BJ (cell line): ENCODE results near the gene PHLPP1. TPM values are rescaled to one million over a fixed set of nuclear protein-coding genes. Genes with fewer than 3 reads are reported as not detected.

Experiments
- CTCF ChIA-PET: fragments of 350-600 bp; formaldehyde crosslinking; extraction: SDS; loops from one replicate; lab custom pipeline; 2021; ENCODE audit warnings: antibody characterized with exemption, inconsistent platforms; lab: Yijun Ruan, JAX
- POLR2A ChIA-PET: fragments of 300-600 bp; sonication (Branson Sonifier 250); formaldehyde crosslinking; extraction: SDS; loops from one replicate; lab custom pipeline; 2021; ENCODE audit warnings: antibody characterized with exemption; lab: Charles Lee
- DNase-seq: peaks from one replicate; pipeline ENCODE4 v3.0.0-alpha.2; 2011; ENCODE audit warnings: low read depth
- H3K27me3 ChIP-seq: 2 replicates; pipeline ENCODE4 v1.6.0; 2011; ENCODE audit warnings: low read length; ENCODE audit not compliant: control insufficient read depth, insufficient read depth
- H3K36me3 ChIP-seq: 2 replicates; pipeline ENCODE4 v1.5.1; 2011; ENCODE audit warnings: low read length; ENCODE audit not compliant: control insufficient read depth, insufficient read depth
- H3K4me3 ChIP-seq: 2 replicates; pipeline ENCODE4 v1.5.1; 2011; ENCODE audit warnings: low read depth, mild to moderate bottlenecking, control low read depth, low read length
- polyA plus RNA-seq: library from polyadenylated mRNA; depleted of rRNA; stranded (reverse); fragments of >200 nt; gene quantifications from 2 replicates; pipeline ENCODE4 v1.2.3, GENCODE V29; 2011
- TF ChIP-seq, protein P1 (sequence below): IDR thresholded peaks from 2 replicates; pipeline ENCODE4 v1.5.1; 2011; ENCODE audit warnings: low read depth, mild to moderate bottlenecking, control low read depth, inconsistent platforms, low read length, moderate library complexity; ENCODE audit not compliant: insufficient read depth

The PHLPP1 gene
- polyA plus RNA-seq, 1 experiment: 4.0 TPM

DNA sequence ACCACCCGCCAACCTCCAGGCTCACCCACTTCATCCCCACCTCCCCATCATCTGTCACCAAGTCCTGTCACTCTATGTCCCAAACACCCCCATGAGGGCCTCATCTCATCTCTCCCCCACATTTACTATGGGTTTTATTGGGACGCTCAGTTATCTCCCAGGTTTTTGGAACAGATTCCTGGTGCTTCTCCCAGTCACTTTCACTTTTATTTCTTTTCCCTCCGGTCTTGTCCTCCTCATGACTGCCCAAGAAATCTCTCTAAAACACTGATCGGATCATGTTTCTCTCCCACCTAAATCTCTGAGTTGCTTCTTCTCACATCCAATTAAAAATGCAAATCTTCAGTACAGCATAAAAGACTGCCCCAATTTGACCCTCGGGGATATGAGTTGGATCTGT, 273.1 kb downstream of the PHLPP1 start:
- DNase-seq: no peak
- peaks cover 8% of the 10 kb centered on the region for H3K27me3 ChIP-seq
- ChIA-PET POLR2A (no interaction called here), CTCF (no interaction called here)
- TF ChIP-seq, protein P1, sequence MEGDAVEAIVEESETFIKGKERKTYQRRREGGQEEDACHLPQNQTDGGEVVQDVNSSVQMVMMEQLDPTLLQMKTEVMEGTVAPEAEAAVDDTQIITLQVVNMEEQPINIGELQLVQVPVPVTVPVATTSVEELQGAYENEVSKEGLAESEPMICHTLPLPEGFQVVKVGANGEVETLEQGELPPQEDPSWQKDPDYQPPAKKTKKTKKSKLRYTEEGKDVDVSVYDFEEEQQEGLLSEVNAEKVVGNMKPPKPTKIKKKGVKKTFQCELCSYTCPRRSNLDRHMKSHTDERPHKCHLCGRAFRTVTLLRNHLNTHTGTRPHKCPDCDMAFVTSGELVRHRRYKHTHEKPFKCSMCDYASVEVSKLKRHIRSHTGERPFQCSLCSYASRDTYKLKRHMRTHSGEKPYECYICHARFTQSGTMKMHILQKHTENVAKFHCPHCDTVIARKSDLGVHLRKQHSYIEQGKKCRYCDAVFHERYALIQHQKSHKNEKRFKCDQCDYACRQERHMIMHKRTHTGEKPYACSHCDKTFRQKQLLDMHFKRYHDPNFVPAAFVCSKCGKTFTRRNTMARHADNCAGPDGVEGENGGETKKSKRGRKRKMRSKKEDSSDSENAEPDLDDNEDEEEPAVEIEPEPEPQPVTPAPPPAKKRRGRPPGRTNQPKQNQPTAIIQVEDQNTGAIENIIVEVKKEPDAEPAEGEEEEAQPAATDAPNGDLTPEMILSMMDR: no peak
- H3K4me3 ChIP-seq: no peak overlapping the region
- H3K36me3 ChIP-seq: no peaks in the 10 kb centered on the region

DNA sequence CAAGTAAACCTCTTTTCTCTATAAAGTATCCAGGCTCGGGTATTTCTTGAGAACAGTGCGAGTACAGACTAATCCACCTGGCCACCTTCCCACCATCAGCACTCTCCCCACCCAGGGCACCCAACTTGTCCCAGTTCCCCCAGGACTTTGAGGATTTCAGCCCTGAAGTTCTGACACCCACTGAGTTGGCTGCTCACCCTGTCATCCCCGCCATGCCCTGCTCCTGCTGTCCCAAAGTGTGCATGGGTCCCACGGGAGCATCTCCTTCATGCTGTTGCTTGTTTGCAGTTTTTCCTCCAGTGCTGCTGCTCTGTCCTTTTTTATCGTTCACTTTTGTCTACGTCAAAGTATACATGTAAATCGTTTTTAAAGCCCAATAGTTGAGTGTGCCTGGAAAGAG, 273.9 kb downstream of the PHLPP1 start:
- no peak overlapping the region for H3K4me3 ChIP-seq
- H3K27me3 ChIP-seq: peaks cover 8% of the 10 kb centered on the region
- TF ChIP-seq, protein P1: no peak
- CTCF ChIA-PET: no interaction called here
- no peaks in the 10 kb centered on the region for H3K36me3 ChIP-seq
- DNase-seq: no peak
- POLR2A ChIA-PET: no interaction called here

DNA sequence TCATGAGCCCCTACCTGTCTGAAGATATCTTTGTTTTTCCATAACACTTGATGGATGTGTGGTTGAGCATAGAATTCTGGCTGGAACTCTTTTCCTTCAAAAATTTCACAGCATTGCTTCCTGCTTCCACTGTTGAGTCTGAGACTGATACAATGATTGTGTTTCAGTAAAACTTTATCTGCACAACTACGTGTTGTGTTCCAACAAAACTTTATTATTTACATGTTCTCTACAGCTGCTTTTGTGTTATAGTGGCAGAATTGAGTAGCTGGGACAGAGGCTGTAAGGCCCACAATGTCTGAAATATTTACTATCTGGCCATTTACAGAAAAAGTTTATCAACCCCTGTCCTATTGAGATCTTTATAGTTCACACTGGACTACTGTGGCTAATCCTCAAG, 275.3 kb downstream of the PHLPP1 start:
- Histone ChIP-seq H3K27me3 (peaks cover 8% of the 10 kb centered on the region), H3K36me3 (no peaks in the 10 kb centered on the region), H3K4me3 (no peak overlapping the region)
- TF ChIP-seq, protein P1: no peak
- POLR2A ChIA-PET: no interaction called here
- no peak for DNase-seq
- CTCF ChIA-PET: no interaction called here

DNA sequence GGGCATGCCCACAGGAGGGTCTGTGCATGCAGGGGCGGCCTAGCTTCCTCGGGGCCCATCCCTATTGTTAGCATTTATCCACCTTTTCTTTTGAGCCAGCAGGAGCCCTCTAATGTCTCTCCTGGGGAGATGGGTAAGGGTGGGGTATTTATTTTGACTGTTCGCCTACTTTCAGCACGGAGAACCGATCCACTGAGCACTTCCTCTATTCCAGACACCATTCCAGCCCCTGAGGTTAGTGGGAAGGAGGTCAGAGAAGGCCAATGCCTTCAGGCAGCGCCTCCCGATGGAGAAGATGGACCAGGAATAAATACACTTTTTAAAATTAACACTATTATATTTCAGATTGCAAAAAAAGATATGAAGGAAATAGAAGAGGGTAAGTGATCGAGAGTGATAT, 276.0 kb downstream of the PHLPP1 start:
- CTCF ChIA-PET: no interaction called here
- Histone ChIP-seq H3K4me3 (no peak overlapping the region), H3K36me3 (no peaks in the 10 kb centered on the region), H3K27me3 (peaks cover 11% of the 10 kb centered on the region)
- TF ChIP-seq, protein P1: no peak
- POLR2A ChIA-PET: no interaction called here
- DNase-seq: no peak

DNA sequence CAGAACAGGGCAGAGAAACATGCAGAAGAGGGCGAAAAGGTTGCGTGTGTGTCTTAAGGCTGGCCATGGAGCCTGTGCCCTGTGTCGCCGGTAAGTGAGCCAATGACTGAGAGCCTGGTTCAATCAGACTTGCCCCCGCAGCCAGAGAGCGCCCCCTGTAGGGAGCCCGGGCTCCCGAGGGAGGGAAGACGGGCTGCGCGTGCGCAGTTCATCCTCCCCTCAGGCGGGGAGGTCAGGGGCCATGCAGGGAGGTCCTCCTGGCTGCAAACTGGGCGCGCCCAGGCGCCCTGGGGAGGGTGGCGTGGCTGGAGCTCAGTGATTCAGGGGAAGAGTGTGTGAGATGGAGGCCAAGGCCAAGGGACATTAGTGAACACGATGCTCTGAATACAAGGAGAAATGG, 276.6 kb downstream of the PHLPP1 start:
- Histone ChIP-seq H3K36me3 (no peaks in the 10 kb centered on the region), H3K27me3 (peaks cover 12% of the 10 kb centered on the region), H3K4me3 (no peak overlapping the region)
- ChIA-PET POLR2A (no interaction called here), CTCF (interaction anchor here (2.1 kb wide), 1 partner anchor 9 kb away, joined by 9 read pairs; no protein-coding TSS in a partner anchor)
- TF ChIP-seq, protein P1: no peak
- DNase-seq: no peak
